ENCODE data around the gene KIAA1217.

Gene KIAA1217

DNA sequence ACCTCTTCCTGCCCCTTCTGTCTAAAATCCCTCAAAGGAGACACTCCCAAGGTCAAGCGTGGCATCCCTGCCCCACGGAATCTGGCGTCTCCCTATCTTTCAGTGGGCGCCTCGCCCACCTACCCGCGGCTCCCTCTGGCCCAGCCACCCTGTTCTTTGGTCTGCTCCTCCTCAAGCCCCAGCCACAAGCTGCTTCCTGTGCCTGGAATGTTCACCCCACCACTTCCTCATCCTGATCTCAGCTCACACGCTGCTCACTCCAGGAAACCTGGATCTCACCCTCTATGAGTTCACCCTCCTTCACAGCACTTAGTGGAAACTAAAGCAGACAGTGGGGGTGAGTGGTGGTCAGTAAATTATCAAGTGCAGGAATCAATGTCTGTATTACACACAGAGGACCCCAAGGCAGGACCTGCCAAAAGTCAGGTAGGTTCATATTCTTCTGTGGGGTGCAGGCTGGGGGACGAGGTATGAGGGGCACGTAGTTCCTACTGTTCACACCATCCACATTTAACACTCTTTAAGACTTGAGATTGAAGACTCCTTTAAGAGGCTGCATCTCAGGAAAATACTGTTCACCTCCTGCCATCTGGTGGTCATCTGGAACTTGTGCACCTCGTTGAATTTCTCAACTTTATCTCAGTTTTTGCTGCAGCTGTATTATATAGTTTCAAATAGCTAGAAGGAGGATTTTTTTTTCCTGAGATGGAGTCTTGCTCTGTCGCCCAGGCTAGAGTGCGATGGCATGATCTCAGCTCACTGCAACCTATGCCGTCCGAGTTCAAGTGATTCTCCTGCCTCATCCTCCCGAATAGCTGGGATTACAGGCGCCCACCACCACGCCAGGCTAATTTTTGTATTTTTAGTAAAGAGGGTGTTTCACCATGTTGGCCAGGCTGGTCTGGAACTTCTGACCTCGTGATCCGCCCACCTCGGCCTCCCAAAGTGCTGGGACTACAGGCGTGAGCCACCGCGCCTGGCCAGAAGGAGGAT lies 348.1 kb downstream of the KIAA1217 start:
- peak; percentile 66 for TF ChIP-seq CTCF (IDR thresholded peaks at IDR 0.05; ENCODE audit: low read length)
- TF ChIP-seq EZH2 (IDR thresholded peaks at IDR 0.05; ENCODE audit: borderline replicate concordance, low read length), result no peak
- no peaks in the 10 kb centered on the region for H4K20me1 ChIP-seq (ENCODE audit: insufficient read depth, low read length)
- H3K4me2 ChIP-seq (ENCODE audit: low read length), result no peak overlapping the region
- H3K27me3 ChIP-seq (ENCODE audit: insufficient read depth, low read length), result no peaks in the 10 kb centered on the region
- no peaks in the 10 kb centered on the region for H3K36me3 ChIP-seq (ENCODE audit: insufficient read depth, low read length)
- no peaks in the 10 kb centered on the region for H3K4me1 ChIP-seq (ENCODE audit: insufficient read depth, low read length, severe bottlenecking)
- H3K27ac ChIP-seq (ENCODE audit: low read depth, low read length, poor library complexity, severe bottlenecking), result no peak overlapping the region
- no peak overlapping the region for H3K4me3 ChIP-seq (ENCODE audit: low read depth, low read length, poor library complexity, severe bottlenecking)
- H3K79me2 ChIP-seq (ENCODE audit: insufficient read depth, low read length), result no peaks in the 10 kb centered on the region
- H3K9ac ChIP-seq (ENCODE audit: low read length), result no peak overlapping the region
- H3K9me2 ChIP-seq (ENCODE audit: low read depth, low read length), result no peaks in the 10 kb centered on the region
- no peaks in the 10 kb centered on the region for H3F3A ChIP-seq (ENCODE audit: insufficient read depth, low read length)
- no peak overlapping the region for H2AFZ ChIP-seq (ENCODE audit: low read length)
- H3K9me3 ChIP-seq (ENCODE audit: low read length), result no peaks in the 10 kb centered on the region

GRCh38 chr10:24561453-24561852 lies 352.5 kb downstream of the KIAA1217 start:
- no peaks in the 10 kb centered on the region for H3K36me3 ChIP-seq (ENCODE audit: insufficient read depth, low read length)
- no peak overlapping the region for H3K27ac ChIP-seq (ENCODE audit: low read depth, low read length, poor library complexity, severe bottlenecking)
- H4K20me1 ChIP-seq (ENCODE audit: insufficient read depth, low read length), result no peaks in the 10 kb centered on the region
- no peak overlapping the region for H3K9ac ChIP-seq (ENCODE audit: low read length)
- H3K79me2 ChIP-seq (ENCODE audit: insufficient read depth, low read length), result no peaks in the 10 kb centered on the region
- no peaks in the 10 kb centered on the region for H3K27me3 ChIP-seq (ENCODE audit: insufficient read depth, low read length)
- H3F3A ChIP-seq (ENCODE audit: insufficient read depth, low read length), result no peaks in the 10 kb centered on the region
- H2AFZ ChIP-seq (ENCODE audit: low read length), result no peak overlapping the region
- no peaks in the 10 kb centered on the region for H3K4me1 ChIP-seq (ENCODE audit: insufficient read depth, low read length, severe bottlenecking)
- no peak overlapping the region for H3K4me2 ChIP-seq (ENCODE audit: low read length)
- TF ChIP-seq EZH2 (IDR thresholded peaks at IDR 0.05; ENCODE audit: borderline replicate concordance, low read length), result no peak
- no peak for TF ChIP-seq CTCF (IDR thresholded peaks at IDR 0.05; ENCODE audit: low read length)
- no peak overlapping the region for H3K4me3 ChIP-seq (ENCODE audit: low read depth, low read length, poor library complexity, severe bottlenecking)
- H3K9me2 ChIP-seq (ENCODE audit: low read depth, low read length), result no peaks in the 10 kb centered on the region
- no peaks in the 10 kb centered on the region for H3K9me3 ChIP-seq (ENCODE audit: low read length)

- Histone ChIP-seq H3K79me2 (ENCODE audit: insufficient read depth, low read length) (no peaks in the 10 kb centered on the region), H3K4me3 (ENCODE audit: low read depth, low read length, poor library complexity, severe bottlenecking) (no peak overlapping the region), H3K27me3 (ENCODE audit: insufficient read depth, low read length) (no peaks in the 10 kb centered on the region), H3K36me3 (ENCODE audit: insufficient read depth, low read length) (no peaks in the 10 kb centered on the region), H3K27ac (ENCODE audit: low read depth, low read length, poor library complexity, severe bottlenecking) (no peak overlapping the region), H3K4me1 (ENCODE audit: insufficient read depth, low read length, severe bottlenecking) (no peaks in the 10 kb centered on the region), H3K9ac (ENCODE audit: low read length) (no peak overlapping the region), H3K9me3 (ENCODE audit: low read length) (no peaks in the 10 kb centered on the region), H4K20me1 (ENCODE audit: insufficient read depth, low read length) (no peaks in the 10 kb centered on the region), H3K4me2 (ENCODE audit: low read length) (no peak overlapping the region), H2AFZ (ENCODE audit: low read length) (no peak overlapping the region), H3F3A (ENCODE audit: insufficient read depth, low read length) (no peaks in the 10 kb centered on the region), H3K9me2 (ENCODE audit: low read depth, low read length) (no peaks in the 10 kb centered on the region)
- TF ChIP-seq EZH2 (IDR thresholded peaks at IDR 0.05; ENCODE audit: borderline replicate concordance, low read length) (no peak), CTCF (IDR thresholded peaks at IDR 0.05; ENCODE audit: low read length) (no peak)
These were observed 359.1 kb downstream of the KIAA1217 start for GRCh38 chr10:24568042-24568441.
